WTC11 (cell line): ENCODE results near the gene GPC5. TPM values are rescaled to one million over a fixed set of nuclear protein-coding genes. Genes with fewer than 3 reads are reported as not detected.

Source experiments
- ATAC-seq: fragments of 200-7000 bp; cut with Tn5 transposase; 2 replicates; pipeline ENCODE4 v1.10.0; 2021; ENCODE audit warnings: mild to moderate bottlenecking, moderate library complexity
- CTCF ChIA-PET: fragments of 300-600 bp; sonication (Branson Sonifier 250); formaldehyde crosslinking; loops from one replicate; lab custom pipeline; 2021; ENCODE audit warnings: antibody characterized with exemption; lab: Charles Lee
- POLR2A ChIA-PET: fragments of 350-600 bp; sonication (Branson Sonifier 250); formaldehyde crosslinking; loops from one replicate; lab custom pipeline; 2021; ENCODE audit warnings: antibody characterized with exemption; lab: Charles Lee
- DNase-seq: peaks from one replicate; pipeline ENCODE4 v3.0.0; 2021; ENCODE audit warnings: low spot score
- H3K27ac Mint-ChIP-seq: 2 replicates; pipeline ENCODE4 v1.8.0; 2021; ENCODE audit warnings: mixed read lengths
- H3K27me3 Mint-ChIP-seq: 2 replicates; pipeline ENCODE4 v1.8.0; 2021; ENCODE audit warnings: low read depth, mild to moderate bottlenecking, moderate library complexity, mixed read lengths
- H3K36me3 Mint-ChIP-seq: 2 replicates; pipeline ENCODE4 v1.8.0; 2021; ENCODE audit warnings: mixed read lengths
- H3K4me1 Mint-ChIP-seq: 2 replicates; pipeline ENCODE4 v1.8.0; 2022; ENCODE audit warnings: mixed read lengths
- H3K4me3 Mint-ChIP-seq: 2 replicates; pipeline ENCODE4 v1.8.0; 2021; ENCODE audit warnings: mild to moderate bottlenecking, moderate library complexity, mixed read lengths
- H3K9me3 Mint-ChIP-seq: 2 replicates; pipeline ENCODE4 v1.8.0; 2021; ENCODE audit warnings: mixed read lengths
- ATF1 ChIP-seq: sonication (generic); formaldehyde crosslinking; IDR thresholded peaks from 2 replicates; pipeline ENCODE4 v1.8.1; 2023; ENCODE audit warnings: mild to moderate bottlenecking, moderate library complexity, missing genetic modification reagents
- EMX1 ChIP-seq: fragments of 250-450 bp; sonication (Bioruptor Pico); IDR thresholded peaks from 2 replicates; pipeline ENCODE4 v1.8.0; 2021; ENCODE audit warnings: mild to moderate bottlenecking
- ERG ChIP-seq: fragments of 250-450 bp; sonication (Bioruptor Pico); IDR thresholded peaks from 2 replicates; pipeline ENCODE4 v1.8.0; 2021; ENCODE audit warnings: mild to moderate bottlenecking
- FOXK1 ChIP-seq: sonication (generic); formaldehyde crosslinking; IDR thresholded peaks from 2 replicates; pipeline ENCODE4 v1.8.0; 2022; ENCODE audit warnings: mild to moderate bottlenecking, moderate library complexity, missing genetic modification reagents
- JUN ChIP-seq: sonication (generic); formaldehyde crosslinking; IDR thresholded peaks from 2 replicates; pipeline ENCODE4 v1.8.0; 2023; ENCODE audit warnings: mild to moderate bottlenecking, missing genetic modification reagents
- NFE2L1 ChIP-seq: sonication (generic); formaldehyde crosslinking; IDR thresholded peaks from 2 replicates; pipeline ENCODE4 v1.8.1; 2023; ENCODE audit warnings: missing genetic modification reagents
- NR2C2 ChIP-seq: sonication (generic); formaldehyde crosslinking; IDR thresholded peaks from 2 replicates; pipeline ENCODE4 v1.8.0; 2022; ENCODE audit warnings: mild to moderate bottlenecking, missing genetic modification reagents
- OVOL2 ChIP-seq: fragments of 250-450 bp; sonication (Bioruptor Pico); IDR thresholded peaks from 2 replicates; pipeline ENCODE4 v1.9.0; 2021; ENCODE audit warnings: mild to moderate bottlenecking, borderline replicate concordance
- RELA ChIP-seq: sonication (generic); formaldehyde crosslinking; IDR thresholded peaks from 2 replicates; pipeline ENCODE4 v1.8.1; 2022; ENCODE audit warnings: missing genetic modification reagents, mild to moderate bottlenecking, borderline replicate concordance
- TEAD4 ChIP-seq: sonication (generic); formaldehyde crosslinking; IDR thresholded peaks from 2 replicates; pipeline ENCODE4 v1.8.0; 2022; ENCODE audit warnings: mild to moderate bottlenecking, missing genetic modification reagents
- TP53 ChIP-seq: sonication (generic); formaldehyde crosslinking; IDR thresholded peaks from 2 replicates; pipeline ENCODE4 v1.8.1; 2023; ENCODE audit warnings: mild to moderate bottlenecking, missing genetic modification reagents
- ZNF317 ChIP-seq: sonication (generic); formaldehyde crosslinking; IDR thresholded peaks from 2 replicates; pipeline ENCODE4 v1.8.1; 2023; ENCODE audit warnings: low read depth, mild to moderate bottlenecking, moderate library complexity, missing genetic modification reagents, borderline replicate concordance
- ZNF532 ChIP-seq: fragments of 250-450 bp; sonication (Bioruptor Pico); IDR thresholded peaks from 2 replicates; pipeline ENCODE4 v1.9.0; 2021; ENCODE audit warnings: mild to moderate bottlenecking, borderline replicate concordance
- total RNA-seq: library from RNA; stranded (reverse); gene quantifications from 3 replicates; pipeline ENCODE4 v1.2.3, GENCODE V29; 2021
- TF ChIP-seq, protein P1 (sequence below): sonication (generic); formaldehyde crosslinking; IDR thresholded peaks from 2 replicates; pipeline ENCODE4 v1.8.1; 2022; ENCODE audit warnings: low read depth, missing genetic modification reagents, borderline replicate concordance
- TF ChIP-seq, protein P2 (sequence below): sonication (generic); formaldehyde crosslinking; conservative IDR thresholded peaks from 2 replicates; pipeline ENCODE4 v1.8.1; 2022; ENCODE audit warnings: mild to moderate bottlenecking, missing genetic modification reagents
- TF ChIP-seq, protein P3 (sequence below): sonication (generic); formaldehyde crosslinking; IDR thresholded peaks from 2 replicates; pipeline ENCODE4 v1.8.0; 2022; ENCODE audit warnings: mild to moderate bottlenecking, missing genetic modification reagents
- TF ChIP-seq, protein P4 (sequence below): sonication (generic); formaldehyde crosslinking; IDR thresholded peaks from 2 replicates; pipeline ENCODE4 v1.8.0; 2023; ENCODE audit warnings: missing genetic modification reagents, mild to moderate bottlenecking, borderline replicate concordance
- TF ChIP-seq, protein P5 (sequence below): sonication (generic); formaldehyde crosslinking; IDR thresholded peaks from 2 replicates; pipeline ENCODE4 v1.8.1; 2022; ENCODE audit warnings: missing genetic modification reagents, borderline replicate concordance

GPC5 gene
- total RNA-seq, 1 experiment from 2014 or later = 0.46 TPM

DNA sequence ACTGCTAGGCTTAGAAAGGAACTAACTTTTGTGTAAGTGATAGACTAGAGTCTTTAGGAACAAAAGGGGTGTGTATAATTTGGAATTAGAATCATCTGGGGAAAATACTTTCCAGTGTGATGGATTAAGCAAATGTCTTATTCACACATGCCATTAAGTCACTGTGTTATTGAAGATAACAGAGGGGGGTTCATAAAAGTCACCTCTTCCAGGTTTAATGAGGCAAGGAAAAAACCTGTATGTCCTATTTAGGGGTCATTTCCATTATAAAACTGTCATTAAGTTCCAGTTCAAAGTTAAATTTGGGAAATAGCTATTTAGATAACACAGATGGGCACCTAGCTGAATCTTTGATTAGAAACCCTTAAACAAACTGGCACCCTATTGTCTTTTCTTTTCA, 1323.2 kb downstream of the GPC5 start (continued):
- TF ChIP-seq ZNF532 (no peak), EMX1 (CRISPR knock-in tag) (no peak), JUN (no peak)

DNA sequence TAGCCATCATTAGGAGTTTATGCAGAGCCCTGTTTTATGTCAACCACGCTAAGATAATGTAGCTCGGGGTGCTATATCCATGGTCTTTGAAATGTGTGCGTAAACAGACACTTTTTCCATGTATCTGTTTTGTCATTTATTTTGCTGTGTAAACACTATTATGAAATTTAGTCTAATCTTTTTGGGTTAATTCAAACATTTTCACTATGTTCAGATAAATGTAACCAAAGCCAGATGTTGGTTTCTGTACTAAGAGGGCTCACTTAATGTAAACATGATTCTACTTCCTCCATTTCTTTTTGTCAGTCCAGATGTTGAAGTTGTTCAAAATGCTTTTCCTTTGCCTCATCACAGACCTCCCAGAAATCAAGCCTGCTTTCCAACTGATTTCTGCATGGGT, 1328.7 kb downstream of the GPC5 start:
- CTCF ChIA-PET = no interaction called here
- no peak overlapping the region for H3K27ac Mint-ChIP-seq
- DNase-seq (no peak), ATAC-seq (no peak)
- no peaks in the 10 kb centered on the region for H3K4me1 Mint-ChIP-seq
- H3K9me3 Mint-ChIP-seq = no peaks in the 10 kb centered on the region
- H3K4me3 Mint-ChIP-seq = no peak overlapping the region
- TF ChIP-seq ATF1 (CRISPR knock-in tag) (no peak), TP53 (CRISPR knock-in tag) (no peak), NFE2L1 (CRISPR knock-in tag) (no peak), EMX1 (CRISPR knock-in tag) (no peak), ERG (CRISPR knock-in tag) (no peak), OVOL2 (no peak), NR2C2 (CRISPR knock-in tag) (no peak), TEAD4 (CRISPR knock-in tag) (no peak), ZNF317 (CRISPR knock-in tag) (no peak)
- TF ChIP-seq, protein P1, sequence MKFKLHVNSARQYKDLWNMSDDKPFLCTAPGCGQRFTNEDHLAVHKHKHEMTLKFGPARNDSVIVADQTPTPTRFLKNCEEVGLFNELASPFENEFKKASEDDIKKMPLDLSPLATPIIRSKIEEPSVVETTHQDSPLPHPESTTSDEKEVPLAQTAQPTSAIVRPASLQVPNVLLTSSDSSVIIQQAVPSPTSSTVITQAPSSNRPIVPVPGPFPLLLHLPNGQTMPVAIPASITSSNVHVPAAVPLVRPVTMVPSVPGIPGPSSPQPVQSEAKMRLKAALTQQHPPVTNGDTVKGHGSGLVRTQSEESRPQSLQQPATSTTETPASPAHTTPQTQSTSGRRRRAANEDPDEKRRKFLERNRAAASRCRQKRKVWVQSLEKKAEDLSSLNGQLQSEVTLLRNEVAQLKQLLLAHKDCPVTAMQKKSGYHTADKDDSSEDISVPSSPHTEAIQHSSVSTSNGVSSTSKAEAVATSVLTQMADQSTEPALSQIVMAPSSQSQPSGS (CRISPR knock-in tag) = no peak
- TF ChIP-seq, protein P2, sequence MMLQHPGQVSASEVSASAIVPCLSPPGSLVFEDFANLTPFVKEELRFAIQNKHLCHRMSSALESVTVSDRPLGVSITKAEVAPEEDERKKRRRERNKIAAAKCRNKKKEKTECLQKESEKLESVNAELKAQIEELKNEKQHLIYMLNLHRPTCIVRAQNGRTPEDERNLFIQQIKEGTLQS = no peak
- TF ChIP-seq, all 79 proteins: peak for 0
- Mint-ChIP-seq H3K27me3 (peaks cover 3% of the 10 kb centered on the region; the same call in 1 of the 2 replicates), H3K36me3 (no peaks in the 10 kb centered on the region)
- POLR2A ChIA-PET = no interaction called here

- H3K27ac Mint-ChIP-seq = no peak overlapping the region
- H3K9me3 Mint-ChIP-seq = peaks cover 6% of the 10 kb centered on the region; the same call in 1 of the 2 replicates
- H3K4me3 Mint-ChIP-seq = no peak overlapping the region
- no peaks in the 10 kb centered on the region for H3K27me3 Mint-ChIP-seq
- ChIA-PET CTCF (no interaction called here), POLR2A (no interaction called here)
- no peaks in the 10 kb centered on the region for H3K4me1 Mint-ChIP-seq
- ATAC-seq (no peak), DNase-seq (no peak)
- H3K36me3 Mint-ChIP-seq = no peaks in the 10 kb centered on the region
- TF ChIP-seq, protein P3, sequence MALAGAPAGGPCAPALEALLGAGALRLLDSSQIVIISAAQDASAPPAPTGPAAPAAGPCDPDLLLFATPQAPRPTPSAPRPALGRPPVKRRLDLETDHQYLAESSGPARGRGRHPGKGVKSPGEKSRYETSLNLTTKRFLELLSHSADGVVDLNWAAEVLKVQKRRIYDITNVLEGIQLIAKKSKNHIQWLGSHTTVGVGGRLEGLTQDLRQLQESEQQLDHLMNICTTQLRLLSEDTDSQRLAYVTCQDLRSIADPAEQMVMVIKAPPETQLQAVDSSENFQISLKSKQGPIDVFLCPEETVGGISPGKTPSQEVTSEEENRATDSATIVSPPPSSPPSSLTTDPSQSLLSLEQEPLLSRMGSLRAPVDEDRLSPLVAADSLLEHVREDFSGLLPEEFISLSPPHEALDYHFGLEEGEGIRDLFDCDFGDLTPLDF (CRISPR knock-in tag) = no peak
- no peak for TF ChIP-seq FOXK1
- no peak for TF ChIP-seq RELA (CRISPR knock-in tag)
- TF ChIP-seq, protein P4, sequence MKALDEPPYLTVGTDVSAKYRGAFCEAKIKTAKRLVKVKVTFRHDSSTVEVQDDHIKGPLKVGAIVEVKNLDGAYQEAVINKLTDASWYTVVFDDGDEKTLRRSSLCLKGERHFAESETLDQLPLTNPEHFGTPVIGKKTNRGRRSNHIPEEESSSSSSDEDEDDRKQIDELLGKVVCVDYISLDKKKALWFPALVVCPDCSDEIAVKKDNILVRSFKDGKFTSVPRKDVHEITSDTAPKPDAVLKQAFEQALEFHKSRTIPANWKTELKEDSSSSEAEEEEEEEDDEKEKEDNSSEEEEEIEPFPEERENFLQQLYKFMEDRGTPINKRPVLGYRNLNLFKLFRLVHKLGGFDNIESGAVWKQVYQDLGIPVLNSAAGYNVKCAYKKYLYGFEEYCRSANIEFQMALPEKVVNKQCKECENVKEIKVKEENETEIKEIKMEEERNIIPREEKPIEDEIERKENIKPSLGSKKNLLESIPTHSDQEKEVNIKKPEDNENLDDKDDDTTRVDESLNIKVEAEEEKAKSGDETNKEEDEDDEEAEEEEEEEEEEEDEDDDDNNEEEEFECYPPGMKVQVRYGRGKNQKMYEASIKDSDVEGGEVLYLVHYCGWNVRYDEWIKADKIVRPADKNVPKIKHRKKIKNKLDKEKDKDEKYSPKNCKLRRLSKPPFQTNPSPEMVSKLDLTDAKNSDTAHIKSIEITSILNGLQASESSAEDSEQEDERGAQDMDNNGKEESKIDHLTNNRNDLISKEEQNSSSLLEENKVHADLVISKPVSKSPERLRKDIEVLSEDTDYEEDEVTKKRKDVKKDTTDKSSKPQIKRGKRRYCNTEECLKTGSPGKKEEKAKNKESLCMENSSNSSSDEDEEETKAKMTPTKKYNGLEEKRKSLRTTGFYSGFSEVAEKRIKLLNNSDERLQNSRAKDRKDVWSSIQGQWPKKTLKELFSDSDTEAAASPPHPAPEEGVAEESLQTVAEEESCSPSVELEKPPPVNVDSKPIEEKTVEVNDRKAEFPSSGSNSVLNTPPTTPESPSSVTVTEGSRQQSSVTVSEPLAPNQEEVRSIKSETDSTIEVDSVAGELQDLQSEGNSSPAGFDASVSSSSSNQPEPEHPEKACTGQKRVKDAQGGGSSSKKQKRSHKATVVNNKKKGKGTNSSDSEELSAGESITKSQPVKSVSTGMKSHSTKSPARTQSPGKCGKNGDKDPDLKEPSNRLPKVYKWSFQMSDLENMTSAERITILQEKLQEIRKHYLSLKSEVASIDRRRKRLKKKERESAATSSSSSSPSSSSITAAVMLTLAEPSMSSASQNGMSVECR (CRISPR knock-in tag) = no peak
- TF ChIP-seq, protein P5, sequence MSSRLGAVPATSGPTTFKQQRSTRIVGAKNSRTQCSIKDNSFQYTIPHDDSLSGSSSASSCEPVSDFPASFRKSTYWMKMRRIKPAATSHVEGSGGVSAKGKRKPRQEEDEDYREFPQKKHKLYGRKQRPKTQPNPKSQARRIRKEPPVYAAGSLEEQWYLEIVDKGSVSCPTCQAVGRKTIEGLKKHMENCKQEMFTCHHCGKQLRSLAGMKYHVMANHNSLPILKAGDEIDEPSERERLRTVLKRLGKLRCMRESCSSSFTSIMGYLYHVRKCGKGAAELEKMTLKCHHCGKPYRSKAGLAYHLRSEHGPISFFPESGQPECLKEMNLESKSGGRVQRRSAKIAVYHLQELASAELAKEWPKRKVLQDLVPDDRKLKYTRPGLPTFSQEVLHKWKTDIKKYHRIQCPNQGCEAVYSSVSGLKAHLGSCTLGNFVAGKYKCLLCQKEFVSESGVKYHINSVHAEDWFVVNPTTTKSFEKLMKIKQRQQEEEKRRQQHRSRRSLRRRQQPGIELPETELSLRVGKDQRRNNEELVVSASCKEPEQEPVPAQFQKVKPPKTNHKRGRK = no peak
Measured at GRCh38 chr13:92734068-92734467, 1335.6 kb downstream of the GPC5 start.
